ENCODE data around the gene RBMS2.
"Not testable (repeated sequence)": the region's sequence is repeated elsewhere in the genome, so short reads cannot be mapped to it uniquely, and the experiment has no call there.

RBMS2 gene

DNA sequence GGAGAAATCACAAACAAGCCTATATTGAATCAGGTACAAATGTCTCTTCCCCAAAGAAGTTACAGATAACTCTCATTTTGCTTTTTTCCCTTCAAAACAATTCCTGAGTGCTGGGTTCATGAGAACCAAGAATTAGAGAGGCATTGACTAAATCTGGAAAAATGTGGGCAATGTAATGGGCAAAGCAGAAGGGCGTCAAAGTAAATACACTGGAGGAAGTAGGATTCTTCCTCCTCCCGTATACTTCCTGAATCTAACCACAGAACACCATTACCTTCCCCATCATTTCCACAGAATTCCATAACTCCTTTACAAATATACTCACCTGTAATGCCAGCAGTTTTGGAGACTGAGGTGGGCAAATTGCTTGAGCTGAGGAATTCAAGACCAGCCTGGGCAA lies 3.0 kb upstream of the RBMS2 start:
- DNase-seq: no peak

DNA sequence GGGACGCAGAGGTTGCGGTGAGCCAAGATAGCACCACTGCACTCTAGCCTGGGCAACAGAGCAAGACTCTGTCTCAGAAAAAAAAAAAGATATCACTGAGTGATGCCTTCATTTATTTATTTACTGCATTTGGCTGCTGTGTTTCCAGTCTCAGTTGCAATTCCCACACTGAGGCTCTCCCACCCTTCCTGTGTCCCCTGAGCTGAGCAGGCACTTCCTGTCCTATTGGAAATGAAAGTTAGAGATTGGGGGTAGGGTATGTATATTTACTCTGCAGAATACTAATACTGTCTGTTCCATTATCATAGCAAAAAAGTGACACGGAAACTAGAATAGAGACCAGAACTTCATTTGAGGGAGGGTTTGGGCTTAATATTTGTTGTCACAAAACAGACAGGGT lies 1.6 kb upstream of the RBMS2 start:
- DNase-seq: no peak

DNA sequence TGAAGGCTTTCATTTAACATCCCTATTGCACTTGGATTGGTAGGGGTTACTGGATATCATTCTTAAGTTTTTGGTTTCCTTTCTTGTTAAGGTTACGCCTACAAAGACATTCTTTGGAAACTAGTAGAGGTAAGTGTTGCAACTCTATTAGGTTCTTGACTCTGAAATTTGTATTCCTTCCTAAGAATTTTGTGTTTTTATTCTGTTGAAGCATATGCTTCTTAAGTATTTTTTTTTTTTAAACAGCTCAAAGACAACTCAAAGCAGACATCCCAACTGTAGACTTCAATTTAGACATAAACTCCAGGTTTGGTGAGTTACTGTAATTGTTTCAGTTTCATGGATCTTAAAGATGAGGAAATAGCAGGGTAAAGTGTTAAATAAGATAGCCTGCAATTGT lies 1.1 kb upstream of the RBMS2 start:
- no peak for DNase-seq

DNA sequence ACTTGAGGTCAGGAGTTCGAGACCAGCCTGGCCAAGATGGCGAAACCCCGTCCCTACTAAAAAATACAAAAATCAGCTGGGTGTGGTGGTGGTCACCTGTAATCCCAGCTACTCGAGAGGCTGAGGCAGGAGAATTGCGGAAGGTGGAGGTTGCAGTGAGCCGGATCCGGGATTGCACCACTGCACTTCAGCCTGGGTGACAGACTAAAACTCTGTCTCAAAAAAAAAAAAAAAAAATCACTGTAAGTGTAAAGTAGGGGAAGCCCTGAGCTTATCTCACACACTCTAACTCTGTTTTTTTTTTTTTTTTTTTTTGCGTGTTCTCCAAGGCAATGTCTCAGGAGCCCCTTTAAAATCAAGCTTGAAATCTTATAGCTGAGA lies 421 bp upstream of the RBMS2 start:
- DNase-seq: no peak

DNA sequence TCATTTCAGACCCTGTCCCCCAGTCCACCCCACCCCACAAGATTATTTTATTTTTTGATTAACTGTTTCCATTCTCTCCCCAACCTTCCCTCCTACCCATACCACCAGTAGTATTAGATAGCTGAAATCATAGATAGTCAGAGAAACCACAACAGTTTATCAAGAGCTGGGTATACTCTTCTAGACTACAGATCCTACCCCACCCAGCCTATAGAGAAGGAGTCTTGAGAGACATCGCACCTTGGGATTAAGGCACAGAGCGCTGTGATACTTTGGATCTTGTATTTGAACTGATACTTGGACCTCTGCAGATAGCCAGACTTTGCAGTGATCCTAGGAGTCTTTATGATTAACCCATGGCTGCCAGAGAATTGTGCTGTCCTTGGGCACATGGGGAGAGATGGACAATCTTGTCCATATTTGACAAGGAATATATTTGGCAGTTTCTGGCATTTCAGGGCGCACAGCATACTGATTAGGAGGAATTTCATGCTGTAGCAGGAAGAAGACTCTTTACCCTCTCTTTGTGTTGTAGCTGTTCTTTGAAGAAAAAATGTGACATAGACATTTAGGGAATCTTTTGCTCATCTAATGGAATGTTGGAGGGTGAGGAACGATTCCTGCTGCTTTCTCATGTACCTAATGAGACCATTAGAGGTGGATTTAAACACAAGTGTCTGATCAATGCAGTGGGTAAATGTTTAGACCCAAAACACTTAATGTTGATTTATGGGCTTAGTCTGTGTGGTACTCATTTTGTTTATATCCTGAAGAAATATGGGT lies 982 bp downstream of the RBMS2 start:
- no peak for DNase-seq

DNA sequence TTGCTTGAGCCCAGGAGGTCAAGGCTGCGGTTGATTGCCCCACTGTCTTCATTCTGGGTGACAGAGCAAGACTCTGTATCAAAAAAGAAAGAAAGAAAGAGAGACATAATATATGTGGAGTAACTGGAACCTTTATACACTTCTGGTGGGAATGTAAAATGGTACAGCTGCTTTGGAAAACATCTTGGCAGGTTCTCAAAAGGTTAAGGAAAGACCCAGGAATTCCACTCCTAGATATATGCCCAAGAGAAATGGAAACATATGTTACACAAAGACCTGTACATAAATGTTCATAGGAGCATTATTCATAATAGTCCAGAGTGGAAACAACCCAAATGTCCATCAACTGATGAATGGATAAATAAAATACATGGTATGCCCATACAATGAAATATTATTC lies 7.2 kb downstream of the RBMS2 start:
- no peak for DNase-seq

DNA sequence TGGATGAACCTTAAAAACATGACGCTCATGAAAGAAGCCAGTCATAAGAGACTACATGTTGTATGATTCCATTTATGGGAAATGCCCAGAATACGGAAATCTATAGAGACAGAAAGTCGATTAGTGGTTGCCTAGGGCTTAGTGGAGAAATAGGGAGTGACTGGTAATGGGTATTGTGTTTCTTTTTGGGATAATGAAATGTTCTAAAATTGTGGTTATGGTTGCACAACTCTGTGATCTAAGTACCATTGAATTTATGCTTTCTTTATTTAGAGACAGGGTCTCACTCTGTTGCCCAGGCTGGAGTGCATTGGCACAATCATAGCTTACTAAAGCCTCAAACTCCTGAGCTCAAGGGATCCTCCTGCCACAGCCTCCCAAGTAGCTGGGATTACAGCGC lies 8.0 kb downstream of the RBMS2 start:
- no peak for DNase-seq

DNA sequence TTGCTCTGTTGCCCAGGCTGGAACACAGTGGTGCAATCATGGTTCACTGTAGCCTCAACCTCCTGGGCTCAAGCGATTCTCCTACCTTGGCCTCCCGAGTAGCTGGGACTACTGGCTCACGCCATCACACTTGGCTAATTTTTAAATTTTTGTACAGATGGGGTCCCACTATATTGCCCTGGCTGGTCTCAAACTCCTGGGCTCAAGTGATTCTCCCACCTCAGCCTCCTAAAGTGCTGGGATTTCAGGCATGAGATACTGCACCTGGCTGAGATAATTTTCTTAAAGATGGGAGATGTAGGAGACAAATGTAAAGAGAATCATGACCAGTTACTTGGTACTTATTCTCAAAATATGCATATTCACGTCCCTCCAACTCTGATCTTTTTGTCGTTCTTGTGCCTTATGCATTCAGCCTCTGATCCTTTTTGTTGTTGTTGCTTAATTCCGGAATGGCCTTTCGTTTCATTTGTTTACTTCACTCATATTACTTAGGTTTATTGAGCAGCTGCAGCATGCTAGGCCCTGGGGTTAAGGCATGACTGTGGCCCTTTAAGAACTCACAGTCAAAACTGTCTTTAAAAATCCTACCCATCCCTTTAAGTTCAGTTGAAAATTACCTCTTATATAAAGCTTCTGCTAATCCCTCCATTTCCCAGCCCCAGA lies 8.9 kb downstream of the RBMS2 start:
- no peak for DNase-seq

DNA sequence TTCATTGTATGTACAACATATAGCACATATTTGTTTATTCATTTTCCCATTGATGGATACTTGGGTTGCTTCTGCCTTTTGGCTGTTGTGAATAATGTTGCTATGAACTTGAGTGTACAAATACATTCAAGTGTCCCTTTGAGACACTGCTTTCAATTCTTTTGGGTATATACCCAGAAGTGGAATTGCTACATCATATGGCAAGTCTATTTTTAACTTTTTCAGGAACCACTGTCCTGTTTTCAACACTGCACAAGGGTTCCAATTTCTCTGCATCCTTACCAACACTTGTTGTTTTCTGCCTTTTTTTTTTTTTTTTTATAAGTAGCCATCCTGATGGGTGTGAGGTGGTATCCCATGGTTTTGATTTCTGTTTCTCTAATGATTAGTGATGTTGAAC lies 15.9 kb downstream of the RBMS2 start:
- no peak for DNase-seq

DNA sequence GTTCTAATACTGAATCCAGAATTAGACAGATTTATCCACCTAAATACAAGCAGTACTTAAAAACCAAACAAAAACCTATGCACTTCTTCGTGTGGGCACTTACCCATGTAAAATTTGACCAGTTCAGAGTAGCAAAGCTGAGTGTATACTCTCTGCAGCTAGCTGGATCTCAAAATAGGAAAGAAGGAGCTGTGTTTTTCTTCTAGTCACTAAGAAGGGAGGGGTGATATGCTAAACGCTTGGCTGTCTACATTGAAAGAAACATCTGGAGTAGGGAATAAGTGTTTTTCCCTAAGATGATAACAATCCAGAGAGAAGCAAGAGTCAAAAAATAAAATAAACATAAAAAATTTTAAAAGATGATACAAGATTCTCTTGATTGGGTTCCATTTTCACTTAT lies 20.0 kb downstream of the RBMS2 start:
- no peak for DNase-seq

DNA sequence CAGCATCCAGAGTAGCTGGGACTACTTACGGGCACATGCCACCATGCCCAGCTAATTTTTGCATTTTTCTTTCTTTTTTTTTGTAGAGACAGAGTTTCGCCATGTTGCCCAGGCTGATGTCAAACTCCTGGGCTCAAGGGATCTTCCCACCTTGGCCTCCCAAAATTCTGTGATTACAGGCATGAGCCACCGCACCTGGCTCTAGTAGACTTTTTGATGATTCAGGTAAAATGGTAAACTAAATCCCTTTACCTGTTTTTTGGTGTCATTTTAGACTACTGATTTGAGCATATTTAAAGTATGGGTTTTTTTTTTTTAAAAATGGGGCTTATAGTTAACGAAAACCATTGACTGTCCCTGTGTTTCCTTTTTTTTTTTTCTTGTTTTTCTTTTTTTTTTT lies 20.5 kb downstream of the RBMS2 start:
- no peak for DNase-seq

DNA sequence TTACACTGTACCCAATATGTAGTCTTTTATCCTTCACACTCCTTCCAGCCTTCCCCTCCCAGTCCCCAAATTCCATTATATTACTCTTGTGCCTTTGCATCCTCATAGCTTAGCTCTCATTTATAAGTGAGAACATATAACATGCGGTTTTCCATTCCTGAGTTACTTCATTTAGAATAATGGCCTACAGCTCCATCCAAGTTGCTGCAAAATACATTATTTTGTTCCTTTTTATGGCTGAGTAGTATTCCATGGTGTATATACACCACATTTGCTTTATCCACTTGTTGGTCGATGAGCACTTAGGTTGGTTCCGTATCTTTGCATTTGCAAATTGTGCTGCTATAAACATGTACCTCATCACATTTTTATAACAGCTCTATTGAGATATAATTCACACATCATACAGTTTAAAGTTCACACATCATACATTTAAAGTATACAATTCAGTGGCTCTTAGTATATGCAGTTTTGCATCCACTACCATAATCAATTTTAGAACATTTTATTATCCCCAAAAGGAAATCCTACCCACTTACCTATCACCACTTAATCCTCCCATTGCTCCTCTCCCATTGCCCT lies 23.5 kb downstream of the RBMS2 start:
- DNase-seq: no peak

DNA sequence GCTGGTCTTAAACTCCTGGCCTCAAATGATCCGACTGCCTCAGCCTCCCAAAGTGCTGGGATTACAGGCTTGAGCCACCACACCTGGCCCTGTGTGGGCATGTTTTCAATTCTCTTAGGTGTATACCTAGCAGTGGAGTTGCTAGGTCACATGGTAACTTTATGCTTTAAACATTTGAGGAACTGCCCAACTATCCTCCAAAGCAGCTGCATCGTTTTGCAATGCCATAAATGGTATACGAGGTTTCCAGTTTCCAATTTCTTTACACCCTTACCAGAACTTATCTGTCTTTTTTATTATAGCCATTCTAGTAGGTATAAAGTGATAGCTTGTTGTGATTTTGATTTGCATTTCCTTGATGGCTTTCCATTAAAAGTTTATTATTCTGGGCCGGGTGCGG lies 25.1 kb downstream of the RBMS2 start:
- no peak for DNase-seq

DNA sequence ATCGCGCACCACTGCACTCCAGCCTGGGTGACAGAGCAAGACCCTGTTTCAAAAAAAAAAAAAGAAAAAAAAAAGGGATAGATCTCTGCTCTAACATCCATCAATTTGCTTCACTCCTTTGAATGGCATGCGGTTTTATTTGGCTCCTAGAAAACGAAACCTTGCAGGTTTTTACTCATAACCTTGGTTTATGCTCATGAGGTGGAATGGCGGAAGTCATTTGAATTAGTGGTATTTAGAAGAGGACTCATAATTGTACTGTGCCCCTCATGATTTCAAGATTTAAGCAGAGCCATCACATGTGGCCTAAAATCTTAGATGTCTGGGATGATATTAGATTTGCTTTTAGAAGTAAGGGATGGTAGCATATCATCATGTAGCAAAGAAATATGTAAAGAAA lies 29.4 kb downstream of the RBMS2 start:
- no peak for DNase-seq

DNA sequence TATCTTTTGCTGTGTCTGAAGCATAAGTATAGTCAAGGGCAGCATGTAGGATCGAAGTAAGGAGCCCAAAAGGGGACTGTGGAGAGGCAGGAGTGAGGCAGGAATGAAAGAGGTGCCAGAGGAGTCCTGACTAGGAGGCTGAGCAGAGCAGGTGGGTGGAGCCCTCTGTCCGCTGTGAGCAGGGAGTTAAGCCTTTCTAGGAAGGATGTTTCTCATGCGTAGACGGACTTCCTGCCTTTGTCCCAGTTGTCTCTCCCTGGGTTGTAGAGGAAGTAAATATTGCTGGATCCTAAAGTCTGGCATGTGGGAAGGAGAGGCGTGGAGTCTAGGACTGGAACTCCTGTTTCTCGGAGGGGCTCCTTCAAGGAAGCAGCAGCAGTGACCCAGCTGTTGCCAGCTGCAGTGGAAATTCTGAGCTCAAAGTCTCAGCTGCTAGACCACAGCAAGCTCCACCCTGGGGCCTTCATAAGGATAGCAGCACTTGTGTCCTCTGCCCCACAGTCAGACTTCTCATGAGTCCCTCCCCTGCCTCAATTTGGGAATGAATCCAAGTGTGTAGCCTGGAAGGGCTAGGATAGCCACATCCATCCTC lies 44.0 kb downstream of the RBMS2 start:
- peak; percentile 22 for DNase-seq

DNA sequence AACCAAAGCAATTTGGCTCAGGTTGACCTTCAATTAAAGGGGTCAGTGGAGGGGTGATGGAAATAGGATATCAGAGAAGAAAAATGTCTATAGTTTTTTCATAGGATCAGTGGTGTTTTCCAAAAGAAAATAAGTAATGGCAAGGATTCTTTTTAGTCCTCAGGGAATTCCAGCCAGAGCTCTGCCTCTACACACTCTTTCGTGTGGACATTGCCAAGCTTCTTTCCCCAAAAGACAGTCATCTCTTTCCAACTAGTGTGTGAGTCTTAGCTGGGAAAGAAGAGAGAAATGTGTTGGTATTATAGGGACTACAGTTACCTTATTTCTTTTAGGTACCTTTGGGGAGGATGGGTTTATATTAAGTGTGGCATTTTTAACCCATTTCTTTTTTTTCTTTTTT lies 46.5 kb downstream of the RBMS2 start:
- no peak for DNase-seq

DNA sequence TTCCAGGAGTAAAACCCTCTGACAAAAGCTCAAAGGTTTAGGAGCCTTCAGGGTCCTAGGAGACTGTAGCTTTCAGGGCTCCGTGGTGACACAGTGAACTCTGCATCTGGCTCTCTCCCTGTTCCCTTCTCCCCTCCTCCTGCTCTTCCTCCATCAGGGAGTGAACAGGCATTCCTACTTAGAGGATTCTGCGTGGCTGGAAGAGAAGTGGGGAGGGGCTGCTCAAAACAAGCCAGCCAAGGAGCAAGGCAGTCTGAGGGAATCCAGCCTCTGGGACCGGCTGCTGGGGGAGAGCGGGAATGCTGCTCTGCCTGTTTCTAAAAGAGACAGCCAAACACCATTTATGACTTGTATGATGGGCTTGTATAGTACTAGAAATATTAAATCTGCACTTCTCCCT lies 49.5 kb downstream of the RBMS2 start:
- no peak for DNase-seq

DNA sequence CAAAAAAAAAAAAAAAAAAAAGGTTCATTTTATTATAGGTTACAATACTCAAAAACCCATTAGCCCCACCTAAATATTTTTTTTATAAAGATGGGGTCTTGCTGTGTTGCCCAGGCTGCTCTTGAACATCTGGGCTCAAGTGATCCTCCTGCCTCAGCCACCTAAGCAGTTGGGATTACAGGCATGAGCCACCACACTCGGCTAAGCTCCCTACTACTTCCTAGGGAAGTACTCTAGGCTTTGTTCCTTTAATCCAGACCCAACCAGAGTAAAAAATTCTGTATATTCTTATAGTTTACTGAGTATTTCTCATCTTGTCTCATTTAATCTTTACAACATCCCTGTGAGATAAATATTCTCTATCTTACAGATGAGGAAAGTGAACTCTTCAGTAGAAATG lies 50.7 kb downstream of the RBMS2 start:
- no peak for DNase-seq

DNA sequence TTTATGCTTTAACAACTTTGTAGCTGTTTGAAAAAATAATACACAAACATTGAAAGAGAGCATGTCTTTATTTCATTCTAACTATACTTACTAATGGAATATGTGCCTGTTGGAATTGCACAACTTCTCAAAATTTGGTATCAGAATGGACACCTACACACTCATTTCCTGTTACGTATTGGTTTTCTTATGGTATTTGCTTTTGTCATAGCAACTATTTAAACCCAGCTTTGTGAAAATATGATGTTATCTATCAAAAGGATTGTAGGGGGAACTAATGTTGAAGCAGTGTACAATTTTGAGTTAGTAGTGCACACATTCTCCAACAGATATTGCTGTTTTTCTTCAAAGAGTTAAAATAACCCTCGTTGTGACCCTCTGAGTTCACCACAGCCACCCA lies 52.6 kb downstream of the RBMS2 start:
- DNase-seq: no peak

DNA sequence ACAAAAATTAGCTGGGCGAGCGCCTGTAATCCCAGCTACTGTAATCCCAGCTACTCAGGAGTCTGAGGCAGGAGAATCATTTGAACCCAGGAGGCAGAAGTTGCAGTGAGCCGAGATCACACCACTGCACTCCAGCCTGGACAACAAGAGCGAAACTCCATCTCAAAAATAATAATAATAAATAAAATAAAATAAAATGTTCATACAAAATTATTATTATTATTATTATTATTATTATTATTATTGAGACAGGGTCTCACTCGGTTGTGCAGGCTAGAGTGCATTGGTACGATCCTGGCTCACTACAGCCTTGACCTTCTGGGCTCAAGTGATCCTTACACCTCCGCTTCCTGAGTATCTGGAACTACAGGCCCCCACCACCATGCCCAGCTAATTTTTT lies 55.6 kb downstream of the RBMS2 start:
- not testable (repeated sequence) for DNase-seq

DNA sequence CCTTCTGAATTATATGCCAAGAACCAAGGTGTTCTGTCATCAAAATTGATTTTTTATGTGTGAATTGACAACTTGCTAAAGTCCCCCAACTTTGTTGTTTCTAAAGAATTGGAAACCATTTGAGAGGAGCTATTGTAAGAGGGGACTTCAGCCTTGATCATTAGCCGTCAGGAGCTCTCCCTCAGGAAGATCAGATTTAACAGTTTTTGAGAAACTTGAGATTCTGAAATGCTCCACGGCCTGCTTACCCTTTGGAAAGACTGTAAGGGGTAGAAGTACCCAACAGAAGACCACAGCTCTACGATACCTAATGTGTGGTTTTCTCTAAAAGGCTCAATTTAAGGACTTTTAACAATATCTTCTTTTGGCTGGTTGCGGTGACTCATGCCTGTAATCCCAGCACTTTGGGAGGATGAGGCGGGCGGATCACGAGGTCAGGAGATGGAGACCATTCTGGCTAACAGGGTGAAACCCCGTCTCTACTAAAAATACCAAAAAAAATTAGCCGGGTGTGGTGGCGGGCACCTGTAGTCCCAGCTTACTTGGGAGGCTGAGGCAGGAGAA lies 57.4 kb downstream of the RBMS2 start:
- DNase-seq: no peak

DNA sequence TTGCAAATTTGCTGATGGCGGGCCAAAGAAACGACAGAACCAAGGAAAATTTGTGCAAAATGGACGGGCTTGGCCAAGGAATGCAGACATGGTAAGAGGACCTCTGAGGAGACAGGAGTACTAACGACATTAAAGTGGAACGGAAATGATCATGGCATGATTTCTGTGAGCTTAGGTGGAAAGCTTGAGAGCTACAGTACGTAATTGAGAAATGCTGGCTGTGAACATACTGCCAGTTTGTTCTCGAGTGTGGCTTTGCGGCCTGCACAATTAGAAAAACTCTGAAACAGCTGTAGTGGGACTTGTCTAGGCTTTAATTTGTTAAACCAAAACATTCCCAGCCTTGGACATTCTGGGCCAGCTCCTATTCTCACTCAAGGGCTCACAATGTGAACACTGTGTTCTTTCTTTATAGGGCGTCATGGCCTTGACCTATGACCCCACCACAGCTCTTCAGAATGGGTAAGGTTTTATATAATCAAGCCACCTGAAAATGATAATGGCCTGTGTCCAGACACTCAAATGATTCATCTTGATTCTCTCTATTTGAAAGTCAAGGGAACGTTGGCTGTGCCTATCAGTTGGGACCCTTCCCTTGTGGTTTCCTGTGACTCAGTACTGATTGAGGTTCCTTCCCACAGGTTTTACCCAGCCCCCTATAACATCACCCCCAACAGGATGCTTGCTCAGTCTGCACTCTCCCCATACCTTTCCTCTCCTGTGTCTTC lies 60.0 kb downstream of the RBMS2 start:
- DNase-seq: peak; percentile 26

DNA sequence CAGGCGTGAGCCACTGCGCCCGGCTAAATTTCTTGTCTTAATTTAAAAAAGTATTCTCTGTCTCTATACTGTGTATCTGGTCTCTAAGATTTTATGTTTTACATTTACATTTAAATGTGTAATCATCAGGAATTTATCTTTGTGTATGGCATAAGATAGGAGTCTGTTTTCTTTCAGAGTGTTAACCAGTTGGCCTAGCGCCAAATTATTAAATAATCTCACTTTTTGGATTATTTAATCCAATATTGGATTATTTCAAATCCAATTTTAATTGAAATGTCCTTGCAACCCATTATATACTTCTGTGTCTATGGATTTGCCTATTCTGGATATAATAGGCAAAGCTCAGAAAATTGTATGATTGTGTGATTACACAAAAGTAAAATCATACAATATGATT lies 63.5 kb downstream of the RBMS2 start:
- DNase-seq: no peak
